ENCODE measurements around the gene STX16.

The STX16 gene

GRCh38 chr20:58618351-58619076, 32.6 kb upstream of the STX16 start:
- DNase-seq (ENCODE audit: low read depth): no peak

- DNase-seq (ENCODE audit: low read depth): no peak
These were observed 31.8 kb upstream of the STX16 start for GRCh38 chr20:58619077-58619863.

- peak; percentile 26 for DNase-seq (ENCODE audit: low read depth)
These were observed 31.1 kb upstream of the STX16 start for GRCh38 chr20:58619864-58620431.

GRCh38 chr20:58621906-58622548, 29.1 kb upstream of the STX16 start:
- DNase-seq (ENCODE audit: low read depth): no peak

GRCh38 chr20:58622671-58623578, 28.2 kb upstream of the STX16 start:
- no peak for DNase-seq (ENCODE audit: low read depth)

- DNase-seq (ENCODE audit: low read depth): peak; percentile 99
These were observed 27.3 kb upstream of the STX16 start for GRCh38 chr20:58623579-58624473.

- DNase-seq (ENCODE audit: low read depth): no peak
These were observed 26.4 kb upstream of the STX16 start for GRCh38 chr20:58624687-58625086.

- no peak for DNase-seq (ENCODE audit: low read depth)
These were observed 25.5 kb upstream of the STX16 start for GRCh38 chr20:58625585-58625984.

GRCh38 chr20:58626051-58626450, 25.0 kb upstream of the STX16 start:
- DNase-seq (ENCODE audit: low read depth): peak; percentile 47

GRCh38 chr20:58627212-58628072, 23.6 kb upstream of the STX16 start:
- no peak for DNase-seq (ENCODE audit: low read depth)

GRCh38 chr20:58628491-58629214, 22.4 kb upstream of the STX16 start:
- DNase-seq (ENCODE audit: low read depth): no peak

GRCh38 chr20:58629215-58629580, 21.9 kb upstream of the STX16 start:
- no peak for DNase-seq (ENCODE audit: low read depth)

- peak; percentile 92 for DNase-seq (ENCODE audit: low read depth)
These were observed 21.0 kb upstream of the STX16 start for GRCh38 chr20:58630063-58630462.

GRCh38 chr20:58633161-58634053, 17.7 kb upstream of the STX16 start:
- DNase-seq (ENCODE audit: low read depth): no peak

GRCh38 chr20:58634059-58634458, 17.0 kb upstream of the STX16 start:
- DNase-seq (ENCODE audit: low read depth): no peak

- DNase-seq (ENCODE audit: low read depth): peak; percentile 49
These were observed 16.4 kb upstream of the STX16 start for GRCh38 chr20:58634521-58635278.

- DNase-seq (ENCODE audit: low read depth): no peak
These were observed 15.8 kb upstream of the STX16 start for GRCh38 chr20:58635279-58635665.

All from ELR (cell line).